GM10248 (cell line): ENCODE results near the gene TSPAN3.

Source experiments
- CTCF ChIA-PET: fragments of 300-600 bp; sonication (Branson Sonifier 250); formaldehyde crosslinking; extraction: SDS; loops from one replicate; lab custom pipeline; 2021; ENCODE audit warnings: antibody characterized with exemption; lab: Yijun Ruan, JAX
- POLR2A ChIA-PET: fragments of 350-650 bp; sonication (Branson Sonifier 250); formaldehyde crosslinking; extraction: SDS; loops from one replicate; lab custom pipeline; 2020; ENCODE audit warnings: antibody characterized with exemption; lab: Yijun Ruan, JAX
- DNase-seq: peaks from one replicate; pipeline ENCODE4 v3.0.0; 2012; ENCODE audit errors: extremely low spot score
- CTCF ChIP-seq: IDR thresholded peaks from 2 replicates; pipeline ENCODE4 v1.5.1; 2012; ENCODE audit warnings: mild to moderate bottlenecking, low read depth; ENCODE audit errors: extremely low read depth, missing control alignments, control extremely low read depth

Gene TSPAN3

GRCh38 chr15:77097921-77098320 is 27.0 kb upstream of the TSPAN3 start:
- POLR2A ChIA-PET = no interaction called here
- TF ChIP-seq CTCF = no peak
- no peak for DNase-seq
- CTCF ChIA-PET = interaction anchor here (1.0 to 3.6 kb wide), 3 partner anchors 11 to 445 kb away, joined by 4 to 19 read pairs (median 5); no protein-coding TSS in a partner anchor

GRCh38 chr15:77097248-77097721 is 26.4 kb upstream of the TSPAN3 start:
- no peak for DNase-seq
- CTCF ChIA-PET = interaction anchor here (1.1 to 3.6 kb wide), 4 partner anchors 9 to 446 kb away, joined by 3 to 19 read pairs (median 6); no protein-coding TSS in a partner anchor

GRCh38 chr15:77096541-77096940 is 25.6 kb upstream of the TSPAN3 start:
- ChIA-PET POLR2A (no interaction called here), CTCF (interaction anchor here (1.1 to 3.6 kb wide), 3 partner anchors 10 to 447 kb away, joined by 3 to 19 read pairs (median 7); no protein-coding TSS in a partner anchor)
- TF ChIP-seq CTCF = no peak
- no peak for DNase-seq

More at GRCh38 chr15:77097248-77097721, 26.4 kb upstream of the TSPAN3 start:
- POLR2A ChIA-PET = interaction anchor here (0.5 kb wide), 1 partner anchor 34 kb away, joined by 3 read pairs; no protein-coding TSS in a partner anchor
- TF ChIP-seq CTCF = no peak

GRCh38 chr15:77096138-77096537 is 25.2 kb upstream of the TSPAN3 start:
- ChIA-PET POLR2A (no interaction called here), CTCF (interaction anchor here (1.5 to 3.6 kb wide), 3 partner anchors 12 to 447 kb away, joined by 5 to 19 read pairs (median 7); no protein-coding TSS in a partner anchor)
- TF ChIP-seq CTCF = no peak
- DNase-seq = no peak

- DNase-seq = no peak
- TF ChIP-seq CTCF = no peak
- POLR2A ChIA-PET = no interaction called here
- CTCF ChIA-PET = interaction anchor here (0.8 kb wide), 2 partner anchors 8 to 449 kb away, joined by 3 read pairs; no protein-coding TSS in a partner anchor
Observed at GRCh38 chr15:77094397-77095030, 23.6 kb upstream of the TSPAN3 start.

- CTCF ChIA-PET = interaction anchor here (0.7 to 1.2 kb wide), 3 partner anchors 11 to 524 kb away, joined by 3 to 4 read pairs (median 3); no protein-coding TSS in a partner anchor
- no peak for TF ChIP-seq CTCF
- no peak for DNase-seq
- POLR2A ChIA-PET = no interaction called here
Observed at GRCh38 chr15:77093436-77093835, 22.5 kb upstream of the TSPAN3 start.
